ENCODE data around the gene DNTTIP2. TPM values are rescaled to one million over a fixed set of nuclear protein-coding genes. Genes with fewer than 3 reads are reported as not detected.
A peak's percentile ranks its signal among the peaks of the same experiment; 100 is the strongest.
"Not testable (repeated sequence)": the region's sequence is repeated elsewhere in the genome, so short reads cannot be mapped to it uniquely, and the experiment has no call there.

Gene DNTTIP2
- total RNA-seq, 4 donors from 2014 or later, result 15.7 to 52.8 (median 37.4) TPM

DNA sequence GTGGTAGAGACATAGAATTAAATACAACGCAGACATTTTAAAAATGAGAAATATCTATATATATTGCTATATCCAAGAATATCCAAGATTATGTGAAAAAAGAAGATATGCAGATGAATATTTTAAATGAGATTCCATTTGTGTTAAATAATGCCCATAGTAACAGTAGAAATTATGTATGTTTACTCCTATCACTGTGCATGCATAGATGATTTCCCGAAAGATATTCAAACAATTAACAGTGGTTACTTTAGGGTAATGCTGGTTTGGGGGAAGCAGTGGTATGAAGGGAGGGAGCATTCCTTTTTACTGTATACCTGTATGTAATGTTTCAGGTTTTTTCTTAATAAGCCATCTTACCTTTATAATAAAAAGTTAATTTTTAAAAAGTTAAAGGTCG, 25.1 kb downstream of the DNTTIP2 start:
- H3K4me3 ChIP-seq, result no peak overlapping the region
- no peaks in the 10 kb centered on the region for H3K36me3 ChIP-seq
- TF ChIP-seq, protein P1, sequence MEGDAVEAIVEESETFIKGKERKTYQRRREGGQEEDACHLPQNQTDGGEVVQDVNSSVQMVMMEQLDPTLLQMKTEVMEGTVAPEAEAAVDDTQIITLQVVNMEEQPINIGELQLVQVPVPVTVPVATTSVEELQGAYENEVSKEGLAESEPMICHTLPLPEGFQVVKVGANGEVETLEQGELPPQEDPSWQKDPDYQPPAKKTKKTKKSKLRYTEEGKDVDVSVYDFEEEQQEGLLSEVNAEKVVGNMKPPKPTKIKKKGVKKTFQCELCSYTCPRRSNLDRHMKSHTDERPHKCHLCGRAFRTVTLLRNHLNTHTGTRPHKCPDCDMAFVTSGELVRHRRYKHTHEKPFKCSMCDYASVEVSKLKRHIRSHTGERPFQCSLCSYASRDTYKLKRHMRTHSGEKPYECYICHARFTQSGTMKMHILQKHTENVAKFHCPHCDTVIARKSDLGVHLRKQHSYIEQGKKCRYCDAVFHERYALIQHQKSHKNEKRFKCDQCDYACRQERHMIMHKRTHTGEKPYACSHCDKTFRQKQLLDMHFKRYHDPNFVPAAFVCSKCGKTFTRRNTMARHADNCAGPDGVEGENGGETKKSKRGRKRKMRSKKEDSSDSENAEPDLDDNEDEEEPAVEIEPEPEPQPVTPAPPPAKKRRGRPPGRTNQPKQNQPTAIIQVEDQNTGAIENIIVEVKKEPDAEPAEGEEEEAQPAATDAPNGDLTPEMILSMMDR (IDR thresholded peaks at IDR 0.05), result no peak
- no peak for TF ChIP-seq POLR2A (IDR thresholded peaks at IDR 0.05)
- no peaks in the 10 kb centered on the region for H3K4me1 ChIP-seq
- DNase-seq, result no peak
- no peak overlapping the region for H3K27ac ChIP-seq
- H3K27me3 ChIP-seq, result no peaks in the 10 kb centered on the region
- H3K9me3 ChIP-seq, result no peaks in the 10 kb centered on the region

DNA sequence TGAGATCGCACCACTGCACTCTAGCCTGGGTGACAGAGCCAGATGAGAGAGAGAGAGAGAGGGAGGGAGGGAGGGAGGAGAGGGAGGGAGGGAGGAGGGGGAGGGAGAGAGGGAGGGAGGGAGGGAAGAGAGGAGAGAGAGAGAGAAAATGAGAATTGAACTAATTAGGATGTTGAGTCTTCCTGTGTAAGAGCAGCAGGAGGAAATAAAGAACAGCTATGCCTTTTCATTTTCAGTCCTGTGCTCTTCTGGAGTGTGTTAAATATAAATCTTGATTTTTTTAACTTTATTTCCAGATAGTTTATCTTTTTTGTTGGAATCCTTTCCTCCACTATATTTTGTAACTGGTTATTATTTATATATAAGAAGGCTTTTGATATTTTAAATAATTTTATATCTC, 27.1 kb downstream of the DNTTIP2 start:
- Histone ChIP-seq H3K36me3 (no peaks in the 10 kb centered on the region), H3K4me1 (no peaks in the 10 kb centered on the region), H3K9me3 (no peaks in the 10 kb centered on the region), H3K4me3 (no peak overlapping the region), H3K27me3 (no peaks in the 10 kb centered on the region), H3K27ac (no peak overlapping the region)
- DNase-seq, result no peak
- TF ChIP-seq, protein P1 (IDR thresholded peaks at IDR 0.05), result no peak
- no peak for TF ChIP-seq POLR2A (IDR thresholded peaks at IDR 0.05)

DNA sequence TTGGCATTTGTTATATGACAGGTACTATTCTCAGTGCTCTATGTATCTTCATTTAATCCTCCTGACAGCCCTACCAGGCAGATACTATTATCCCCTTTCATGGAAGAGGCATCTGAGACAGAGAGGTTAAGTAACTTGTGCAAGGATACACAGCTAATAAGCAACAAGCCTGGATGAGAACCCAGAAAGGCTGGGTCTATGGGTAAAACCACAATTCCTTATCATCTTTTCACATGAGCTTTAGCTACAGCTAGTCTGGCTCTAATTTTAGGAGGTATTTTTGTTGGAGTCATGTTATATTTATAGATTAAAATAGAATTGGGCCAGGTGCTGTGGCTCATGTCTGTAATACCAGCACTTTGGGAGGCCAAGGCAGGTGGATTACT, 27.7 kb downstream of the DNTTIP2 start:
- Histone ChIP-seq H3K4me1 (no peaks in the 10 kb centered on the region), H3K27ac (no peak overlapping the region), H3K9me3 (no peaks in the 10 kb centered on the region), H3K4me3 (no peak overlapping the region), H3K27me3 (no peaks in the 10 kb centered on the region), H3K36me3 (no peaks in the 10 kb centered on the region)
- TF ChIP-seq, protein P1 (IDR thresholded peaks at IDR 0.05), result no peak
- no peak for TF ChIP-seq POLR2A (IDR thresholded peaks at IDR 0.05)
- no peak for DNase-seq

DNA sequence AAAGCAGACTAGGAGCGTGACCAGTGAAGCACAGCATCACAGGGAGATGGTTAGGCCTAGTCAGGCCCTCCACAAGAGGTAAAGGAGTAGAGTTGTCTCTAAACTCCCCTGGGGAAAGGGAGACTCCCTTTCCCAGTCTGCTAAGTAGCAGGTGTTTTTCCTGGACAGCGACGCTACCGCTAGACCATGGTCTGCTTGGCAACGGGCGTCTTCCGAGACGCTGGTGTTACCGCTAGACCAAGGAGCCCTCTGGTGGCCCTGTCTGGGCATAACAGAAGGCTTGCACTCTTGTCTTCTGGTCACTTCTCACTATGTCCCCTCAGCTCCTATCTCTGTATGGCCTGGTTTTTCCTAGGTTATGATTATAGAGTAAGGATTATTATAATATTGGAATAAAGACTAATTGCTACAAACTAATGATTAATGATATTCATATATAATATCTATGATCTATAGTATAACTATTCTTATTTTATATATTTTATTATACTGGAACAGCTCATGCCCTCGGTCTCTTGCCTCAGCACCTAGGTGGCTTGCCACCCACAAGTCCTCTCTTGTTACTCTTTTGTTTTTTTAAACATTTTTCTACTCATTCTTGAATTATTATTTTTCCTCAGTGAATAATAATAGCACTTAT, 28.2 kb downstream of the DNTTIP2 start:
- H3K4me1 ChIP-seq, H3K36me3 ChIP-seq, H3K27me3 ChIP-seq, H3K27ac ChIP-seq, H3K9me3 ChIP-seq: not testable (repeated sequence)
- peak in 2 of 3 donors; percentile 65 to 88 for DNase-seq
- TF ChIP-seq, protein P1 (IDR thresholded peaks at IDR 0.05), result peak in 5 of 6 experiments; percentile 25 to 62 (median 42)
- H3K4me3 ChIP-seq, result peak overlapping the region in 1 of 4 donors; percentile 14

DNA sequence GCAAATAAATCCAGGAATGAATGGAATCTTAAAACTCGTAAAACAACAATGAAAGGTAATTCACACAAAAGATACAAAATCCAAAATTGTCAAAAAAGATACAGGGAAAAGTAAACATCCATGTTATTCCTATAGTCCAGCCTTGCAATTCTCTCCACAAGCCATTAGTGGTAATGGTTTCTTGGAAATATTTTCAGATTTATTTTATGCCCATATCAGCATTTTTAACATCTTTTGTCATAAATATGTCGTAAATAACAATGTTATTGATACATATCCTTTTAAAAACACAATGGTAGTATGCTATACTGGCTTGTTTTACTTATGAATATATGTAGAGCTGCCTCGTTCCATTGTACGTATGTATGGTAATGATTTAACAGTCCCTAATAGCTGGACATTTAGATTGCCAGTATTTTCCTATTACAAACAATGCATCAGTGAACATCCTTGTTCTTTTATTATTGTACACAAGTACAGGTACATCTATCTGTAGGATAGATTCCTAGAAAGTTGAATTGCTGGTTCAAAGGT, 30.6 kb downstream of the DNTTIP2 start:
- Histone ChIP-seq H3K27ac (peak overlapping the region; percentile 97 to 99 (median 98)), H3K9me3 (no peaks in the 10 kb centered on the region), H3K4me3 (peak overlapping the region; percentile 86 to 92 (median 90)), H3K4me1 (peaks cover 0 to 13% (median 4%) of the 10 kb centered on the region in 4 donors), H3K27me3 (no peaks in the 10 kb centered on the region), H3K36me3 (no peaks in the 10 kb centered on the region)
- no peak for TF ChIP-seq POLR2A (IDR thresholded peaks at IDR 0.05)
- TF ChIP-seq, protein P1 (IDR thresholded peaks at IDR 0.05), result no peak
- DNase-seq, result no peak

All from Peyer's patch (tissue), 4 donors.